ENCODE data around the gene RPS16. TPM values are rescaled to one million over a fixed set of nuclear protein-coding genes. Genes with fewer than 3 reads are reported as not detected.

The RPS16 gene
- total RNA-seq, 1 donor from 2014 or later, result 1,329 TPM

DNA sequence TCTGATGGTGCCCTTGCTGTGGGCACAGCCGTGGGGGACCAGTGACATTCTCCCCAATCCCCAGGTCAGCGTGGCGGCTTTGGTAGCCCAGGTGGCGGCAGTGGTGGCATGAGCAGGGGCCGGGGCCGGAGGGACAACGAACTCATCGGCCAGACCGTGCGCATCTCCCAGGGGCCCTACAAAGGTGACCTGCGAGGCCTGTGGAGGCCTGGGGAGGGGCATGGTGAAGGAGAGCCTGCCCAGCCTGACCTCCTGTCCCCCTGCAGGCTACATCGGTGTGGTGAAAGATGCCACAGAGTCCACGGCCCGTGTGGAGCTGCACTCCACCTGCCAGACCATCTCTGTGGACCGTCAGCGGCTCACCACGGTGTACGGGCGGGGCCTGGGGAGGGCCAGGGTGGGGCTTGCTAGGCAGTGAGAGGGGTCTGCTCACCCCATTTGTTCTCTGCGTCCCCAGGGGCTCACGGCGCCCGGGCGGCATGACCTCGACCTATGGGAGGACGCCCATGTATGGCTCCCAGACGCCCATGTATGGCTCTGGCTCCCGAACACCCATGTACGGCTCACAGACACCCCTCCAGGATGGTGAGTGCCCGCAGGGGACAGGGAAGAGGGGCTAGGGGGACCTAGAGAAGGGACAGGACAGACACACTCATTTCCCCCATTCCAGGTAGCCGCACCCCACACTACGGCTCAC, 37.1 kb upstream of the RPS16 start:
- Mint-ChIP-seq H3K36me3 (ENCODE audit: low read depth, unreplicated experiment) (peaks cover 40% of the 10 kb centered on the region), H3K4me3 (ENCODE audit: unreplicated experiment) (no peak overlapping the region), H3K27ac (ENCODE audit: unreplicated experiment) (no peak overlapping the region), H3K9me3 (ENCODE audit: unreplicated experiment) (no peaks in the 10 kb centered on the region), H3K4me1 (ENCODE audit: low read depth, unreplicated experiment) (peaks cover 3% of the 10 kb centered on the region), H3K27me3 (ENCODE audit: low read depth, unreplicated experiment) (no peaks in the 10 kb centered on the region)
- H3K79me2 ChIP-seq (ENCODE audit: insufficient read depth, low read length), result no peaks in the 10 kb centered on the region
- no peak overlapping the region for H3K4me3 ChIP-seq (ENCODE audit: insufficient read depth, low read depth, low read length)
- H3K36me3 ChIP-seq (ENCODE audit: insufficient read depth, low read length), result peaks cover 53% of the 10 kb centered on the region
- no peaks in the 10 kb centered on the region for H3K27me3 ChIP-seq (ENCODE audit: insufficient read depth, low read length)
- TF ChIP-seq, protein P1, sequence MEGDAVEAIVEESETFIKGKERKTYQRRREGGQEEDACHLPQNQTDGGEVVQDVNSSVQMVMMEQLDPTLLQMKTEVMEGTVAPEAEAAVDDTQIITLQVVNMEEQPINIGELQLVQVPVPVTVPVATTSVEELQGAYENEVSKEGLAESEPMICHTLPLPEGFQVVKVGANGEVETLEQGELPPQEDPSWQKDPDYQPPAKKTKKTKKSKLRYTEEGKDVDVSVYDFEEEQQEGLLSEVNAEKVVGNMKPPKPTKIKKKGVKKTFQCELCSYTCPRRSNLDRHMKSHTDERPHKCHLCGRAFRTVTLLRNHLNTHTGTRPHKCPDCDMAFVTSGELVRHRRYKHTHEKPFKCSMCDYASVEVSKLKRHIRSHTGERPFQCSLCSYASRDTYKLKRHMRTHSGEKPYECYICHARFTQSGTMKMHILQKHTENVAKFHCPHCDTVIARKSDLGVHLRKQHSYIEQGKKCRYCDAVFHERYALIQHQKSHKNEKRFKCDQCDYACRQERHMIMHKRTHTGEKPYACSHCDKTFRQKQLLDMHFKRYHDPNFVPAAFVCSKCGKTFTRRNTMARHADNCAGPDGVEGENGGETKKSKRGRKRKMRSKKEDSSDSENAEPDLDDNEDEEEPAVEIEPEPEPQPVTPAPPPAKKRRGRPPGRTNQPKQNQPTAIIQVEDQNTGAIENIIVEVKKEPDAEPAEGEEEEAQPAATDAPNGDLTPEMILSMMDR (IDR thresholded peaks at IDR 0.05; ENCODE audit: insufficient read depth, low read depth, low read length), result no peak
- no peak for TF ChIP-seq EZH2 (IDR thresholded peaks at IDR 0.05; ENCODE audit: insufficient read depth, low read length)
- no peak overlapping the region for H3K27ac ChIP-seq (ENCODE audit: low read depth, low read length)
- H3K4me1 ChIP-seq (ENCODE audit: insufficient read depth, low read length), result peaks cover 7% of the 10 kb centered on the region
- H2AFZ ChIP-seq (ENCODE audit: low read depth, low read length), result no peak overlapping the region
- peaks cover 70% of the 10 kb centered on the region for H4K20me1 ChIP-seq (ENCODE audit: insufficient read depth, low read length)
- DNase-seq (ENCODE audit: low read depth) (no peak), FAIRE-seq (no peak)
- H3K9me3 ChIP-seq (ENCODE audit: insufficient read depth, low read depth, low read length), result no peaks in the 10 kb centered on the region
- no peak overlapping the region for H3K4me2 ChIP-seq (ENCODE audit: low read length)
- H3K9ac ChIP-seq (ENCODE audit: low read length), result no peak overlapping the region

DNA sequence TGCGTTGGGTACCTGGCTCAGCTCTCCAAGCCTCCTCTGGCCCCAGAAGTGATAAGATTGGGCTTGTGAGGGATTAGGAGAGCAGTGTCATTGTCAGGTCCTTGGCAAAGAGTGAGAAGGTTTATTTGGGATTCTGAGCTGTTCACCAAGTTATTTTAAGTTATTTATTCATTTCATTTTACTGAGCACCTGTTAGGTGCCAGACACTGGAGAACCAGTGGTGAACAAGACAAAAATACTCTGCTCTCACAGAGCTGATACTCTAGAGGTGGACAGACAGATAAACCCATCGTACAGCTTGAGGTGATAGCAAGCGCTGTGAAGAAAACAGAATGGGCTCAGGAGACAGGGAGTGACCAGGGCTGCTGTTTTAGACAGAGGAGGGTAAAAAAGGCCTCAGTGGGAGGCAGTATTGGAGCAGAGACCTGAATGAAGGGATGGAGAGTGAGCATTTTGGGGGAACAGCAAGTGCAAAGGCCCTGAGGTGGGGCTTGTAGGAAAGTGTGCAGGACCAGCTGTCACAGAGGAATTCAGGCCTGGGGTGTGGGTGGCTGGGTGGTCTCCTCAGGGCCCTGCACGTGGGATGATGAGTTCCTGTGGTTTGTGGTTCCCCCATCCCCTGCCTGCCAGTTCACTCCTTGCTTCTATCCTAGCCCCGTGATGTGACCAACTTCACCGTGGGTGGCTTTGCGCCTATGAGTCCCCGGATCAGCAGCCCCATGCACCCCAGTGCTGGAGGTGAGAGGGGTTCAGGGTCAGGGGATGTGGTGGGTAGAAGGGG, 36.2 kb upstream of the RPS16 start:
- H3K9ac ChIP-seq (ENCODE audit: low read length), result no peak overlapping the region
- no peak overlapping the region for H3K4me3 Mint-ChIP-seq (ENCODE audit: unreplicated experiment)
- no peak overlapping the region for H3K4me3 ChIP-seq (ENCODE audit: insufficient read depth, low read depth, low read length)
- TF ChIP-seq EZH2 (IDR thresholded peaks at IDR 0.05; ENCODE audit: insufficient read depth, low read length), result no peak
- TF ChIP-seq, protein P1 (IDR thresholded peaks at IDR 0.05; ENCODE audit: insufficient read depth, low read depth, low read length), result no peak
- H3K27ac Mint-ChIP-seq (ENCODE audit: unreplicated experiment), result no peak overlapping the region
- H3K36me3 Mint-ChIP-seq (ENCODE audit: low read depth, unreplicated experiment), result peaks cover 40% of the 10 kb centered on the region
- H3K27me3 ChIP-seq (ENCODE audit: insufficient read depth, low read length), result no peaks in the 10 kb centered on the region
- H4K20me1 ChIP-seq (ENCODE audit: insufficient read depth, low read length), result peaks cover 76% of the 10 kb centered on the region
- H3K9me3 ChIP-seq (ENCODE audit: insufficient read depth, low read depth, low read length), result no peaks in the 10 kb centered on the region
- H3K27me3 Mint-ChIP-seq (ENCODE audit: low read depth, unreplicated experiment), result no peaks in the 10 kb centered on the region
- H3K4me1 Mint-ChIP-seq (ENCODE audit: low read depth, unreplicated experiment), result peaks cover 3% of the 10 kb centered on the region
- FAIRE-seq (no peak), DNase-seq (ENCODE audit: low read depth) (no peak)
- H3K36me3 ChIP-seq (ENCODE audit: insufficient read depth, low read length), result peaks cover 53% of the 10 kb centered on the region
- no peaks in the 10 kb centered on the region for H3K9me3 Mint-ChIP-seq (ENCODE audit: unreplicated experiment)
- peaks cover 7% of the 10 kb centered on the region for H3K4me1 ChIP-seq (ENCODE audit: insufficient read depth, low read length)
- no peaks in the 10 kb centered on the region for H3K79me2 ChIP-seq (ENCODE audit: insufficient read depth, low read length)
- no peak overlapping the region for H3K27ac ChIP-seq (ENCODE audit: low read depth, low read length)
- no peak overlapping the region for H3K4me2 ChIP-seq (ENCODE audit: low read length)
- no peak overlapping the region for H2AFZ ChIP-seq (ENCODE audit: low read depth, low read length)
